OCI-LY7 (cell line): ENCODE data around the gene TMEM178B. TPM values are rescaled to one million over a fixed set of nuclear protein-coding genes. Genes with fewer than 3 reads are reported as not detected.
A peak's percentile ranks its signal among the peaks of the same experiment; 100 is the strongest.

Experiments
- Bru-seq: library from RNA; stranded (reverse); fragments of 400-500 nt; gene quantifications from one replicate; lab custom pipeline; 2021; lab: Mats Ljungman, UMichigan
- BruChase-seq, 2 experiments: library from RNA; stranded (reverse); fragments of 400-500 nt; gene quantifications; one replicate each; lab custom pipeline; 2021; lab: Mats Ljungman, UMichigan
- BruUV-seq: library from RNA; stranded (reverse); fragments of 400-500 nt; replicated peaks from 2 replicates; lab custom pipeline; 2021; lab: Mats Ljungman, UMichigan
- CTCF ChIA-PET: fragments of 300-600 bp; sonication (Branson Sonifier 250); formaldehyde crosslinking; loops from one replicate; lab custom pipeline; 2022; ENCODE audit warnings: antibody characterized with exemption; ENCODE audit not compliant: unreplicated experiment; lab: Charles Lee
- POLR2A ChIA-PET: fragments of 300-600 bp; sonication (Branson Sonifier 250); formaldehyde crosslinking; loops from one replicate; lab custom pipeline; 2022; ENCODE audit warnings: antibody characterized with exemption; lab: Charles Lee
- DNase-seq: peaks from one replicate; pipeline ENCODE4 v3.0.0-alpha.2; 2015; ENCODE audit warnings: low spot score
- H2AFZ ChIP-seq: fragments of 200-600 bp; sonication (generic), shearing (Covaris generic); 2 replicates; pipeline ENCODE4 v1.6.1; 2014; ENCODE audit warnings: mild to moderate bottlenecking, antibody characterized with exemption, low read length, moderate library complexity
- H3K27ac ChIP-seq: fragments of 200-600 bp; sonication (generic); 2 replicates; pipeline ENCODE4 v1.5.1; 2014; ENCODE audit warnings: mixed run types, low read depth, mild to moderate bottlenecking, moderate library complexity, low read length, inconsistent platforms; ENCODE audit not compliant: poor library complexity, severe bottlenecking
- H3K36me3 ChIP-seq: fragments of 200-600 bp; sonication (generic); 2 replicates; pipeline ENCODE4 v1.6.1; 2014; ENCODE audit warnings: mild to moderate bottlenecking, antibody characterized with exemption, low read length, moderate library complexity, mixed read lengths; ENCODE audit not compliant: insufficient read depth
- H3K4me1 ChIP-seq: fragments of 200-600 bp; sonication (generic); 2 replicates; pipeline ENCODE4 v1.5.1; 2014; ENCODE audit warnings: mild to moderate bottlenecking, low read length; ENCODE audit not compliant: insufficient read depth, poor library complexity, severe bottlenecking
- H3K4me2 ChIP-seq: fragments of 200-600 bp; sonication (generic); 2 replicates; pipeline ENCODE4 v1.6.1; 2014; ENCODE audit warnings: mild to moderate bottlenecking, low read length
- H3K4me3 ChIP-seq: fragments of 200-600 bp; sonication (generic); 2 replicates; pipeline ENCODE4 v1.5.1; 2014; ENCODE audit warnings: mild to moderate bottlenecking, low read depth, low read length; ENCODE audit not compliant: poor library complexity, severe bottlenecking
- H3K79me2 ChIP-seq: fragments of 200-600 bp; sonication (generic); 2 replicates; pipeline ENCODE4 v1.6.1; 2016; ENCODE audit warnings: low read depth, mild to moderate bottlenecking, low read length, moderate library complexity, mixed read lengths; ENCODE audit not compliant: insufficient read depth
- H3K9me2 ChIP-seq: fragments of 200-600 bp; sonication (generic); 2 replicates; pipeline ENCODE4 v1.6.1; 2016; ENCODE audit warnings: mild to moderate bottlenecking, low read length, mixed read lengths; ENCODE audit not compliant: insufficient read depth
- H3K9me3 ChIP-seq: fragments of 200-600 bp; sonication (generic); 2 replicates; pipeline ENCODE4 v1.6.1; 2014; ENCODE audit warnings: mild to moderate bottlenecking, mixed run types, low read length, mixed read lengths
- H4K20me1 ChIP-seq: fragments of 200-600 bp; sonication (generic); 2 replicates; pipeline ENCODE4 v1.6.1; 2014; ENCODE audit warnings: mild to moderate bottlenecking, antibody characterized with exemption, low read length, moderate library complexity, mixed read lengths; ENCODE audit not compliant: insufficient read depth
- CTCF ChIP-seq: fragments of 200-600 bp; sonication (generic); conservative IDR thresholded peaks from 2 replicates; pipeline ENCODE4 v1.5.1; 2014; ENCODE audit warnings: mild to moderate bottlenecking, antibody characterized with exemption, low read length, moderate library complexity, mixed read lengths
- EZH2phosphoT487 ChIP-seq: fragments of 200-600 bp; sonication (generic); IDR thresholded peaks from 2 replicates; pipeline ENCODE4 v1.6.1; 2018; ENCODE audit warnings: low read depth, borderline replicate concordance, mild to moderate bottlenecking, mixed run types, antibody characterized with exemption, low read length, moderate library complexity, mixed read lengths
- intact Hi-C: fragments of 100-400 bp; cut with micrococcal nuclease; formaldehyde crosslinking; loops from one replicate; pipeline ENCODE4 v1.10.0; 2022; ENCODE audit not compliant: unreplicated experiment
- long read RNA-seq: library from polyadenylated mRNA; stranded (forward); transcript quantifications from one replicate; pipeline ENCODE4 v2.0.0, GENCODE V29; 2022
- total RNA-seq, 2 experiments: library from RNA; depleted of rRNA in 1 of 2; stranded (reverse); fragments of >200 nt in 1 of 2; shearing (Covaris generic) in 1 of 2; gene quantifications; 2 replicates each; pipeline ENCODE4 v1.2.3, GENCODE V29; 2014 to 2022

The TMEM178B gene
- not detected in 2 replicates for total RNA-seq (2014; rRNA removed; shearing (Covaris generic))
- total RNA-seq (2022): not detected in 2 replicates
- Bru-seq, nascent RNA: percentile 6 among the genes with signal in this experiment
- BruChase-seq, experiment 1, labeled RNA remaining after a 6-hour chase: percentile 11 among the genes with signal in this experiment
- percentile 8 among the genes with signal in this experiment for BruChase-seq, experiment 2, labeled RNA remaining after a 2-hour chase
- long read RNA-seq: 0 reads

DNA sequence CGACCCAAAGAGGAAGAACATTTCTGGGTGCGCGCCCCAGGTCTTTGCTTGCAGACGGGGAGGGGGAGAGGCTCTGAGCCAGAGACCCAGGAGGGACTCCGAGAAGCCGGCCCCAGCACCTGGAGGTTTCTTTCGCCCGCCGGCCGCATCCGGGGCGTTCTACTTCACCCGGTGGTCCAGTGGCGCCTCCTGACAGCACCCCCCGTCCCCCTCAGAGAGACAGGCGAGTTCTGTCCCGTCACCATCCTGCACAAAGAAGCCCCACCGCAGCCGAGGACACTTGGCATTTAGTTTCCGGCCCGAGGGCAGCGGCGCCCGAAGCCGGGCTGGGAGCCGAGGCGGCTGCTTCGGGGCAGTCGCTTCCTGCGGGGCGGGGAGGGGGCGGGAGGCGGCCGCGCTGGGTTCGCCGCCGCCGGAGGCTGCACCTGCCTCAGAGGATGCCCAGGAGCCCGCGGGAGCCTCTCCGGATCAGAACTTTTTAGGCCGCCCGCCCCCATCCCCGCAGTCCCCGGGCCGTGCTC is at the start of gene TMEM178B:
Gene TMEM178B (plus strand): TSS at position 424 of the 521 bp plus-strand sequence.
- intact Hi-C loops: loop anchor here (5.0 kb wide), 1 partner anchor 459 kb away; no protein-coding TSS in a partner anchor
- POLR2A ChIA-PET: no interaction called here

DNA sequence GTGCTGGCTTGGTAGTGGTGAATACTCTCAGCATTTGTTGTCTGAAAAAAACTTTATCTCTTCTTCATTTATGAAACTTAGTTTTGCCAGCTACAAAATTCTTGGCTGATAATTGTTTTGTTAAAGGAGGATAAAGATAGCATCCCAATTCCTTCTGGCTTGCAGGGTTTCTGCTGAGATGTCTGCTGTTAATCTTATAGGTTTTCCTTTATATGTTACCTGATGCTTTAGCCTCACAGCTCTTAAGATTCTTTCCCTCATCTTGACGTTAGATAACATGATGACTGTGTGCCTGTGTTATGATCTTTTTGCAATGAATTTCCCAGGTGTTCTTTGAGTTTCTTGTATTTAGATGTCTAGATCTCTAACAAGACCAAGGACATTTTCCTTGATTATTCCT is 49.2 kb upstream of the TMEM178B start:
- Histone ChIP-seq H3K27ac (no peak overlapping the region), H3K4me2 (no peak overlapping the region), H3K9me3 (peaks cover 12% of the 10 kb centered on the region), H3K36me3 (no peaks in the 10 kb centered on the region), H3K79me2 (no peaks in the 10 kb centered on the region), H4K20me1 (no peaks in the 10 kb centered on the region), H3K4me3 (no peak overlapping the region), H2AFZ (no peak overlapping the region), H3K9me2 (no peaks in the 10 kb centered on the region; the same call in 1 of the 2 replicates), H3K4me1 (no peaks in the 10 kb centered on the region)
- ChIA-PET CTCF (no interaction called here), POLR2A (no interaction called here)
- no peak for TF ChIP-seq CTCF
- TF ChIP-seq EZH2phosphoT487: no peak
- intact Hi-C loops: no loop called here
- no TSS peak for BruUV-seq
- DNase-seq: no peak

More for the DNA sequence above, at the start of gene TMEM178B:
- Histone ChIP-seq H3K9me2 (no peaks in the 10 kb centered on the region), H2AFZ (no peak within 1 kb of the TSS), H3K9me3 (no peaks in the 10 kb centered on the region), H4K20me1 (no peaks in the 10 kb centered on the region), H3K36me3 (no peaks in the 10 kb centered on the region), H3K79me2 (no peaks in the 10 kb centered on the region), H3K4me3 (no peak within 1 kb of the TSS), H3K4me1 (no peaks in the 10 kb centered on the region), H3K27ac (no peak within 1 kb of the TSS), H3K4me2 (no peak within 1 kb of the TSS)
- TF ChIP-seq EZH2phosphoT487 (no peak), CTCF (no peak)
- BruUV-seq: no TSS peak
- CTCF ChIA-PET: no interaction called here
- DNase-seq: no peak

GRCh38 chr7:141027043-141027442 is 46.8 kb upstream of the TMEM178B start:
- Histone ChIP-seq H3K4me1 (no peaks in the 10 kb centered on the region), H3K4me3 (no peak overlapping the region), H3K9me3 (peaks cover 12% of the 10 kb centered on the region), H3K4me2 (no peak overlapping the region), H3K27ac (no peak overlapping the region), H2AFZ (no peak overlapping the region), H3K79me2 (no peaks in the 10 kb centered on the region), H3K9me2 (no peaks in the 10 kb centered on the region; the same call in 1 of the 2 replicates), H3K36me3 (no peaks in the 10 kb centered on the region), H4K20me1 (no peaks in the 10 kb centered on the region)
- POLR2A ChIA-PET: interaction anchor here (0.5 kb wide), 1 partner anchor 307 kb away, joined by 3 read pairs; no protein-coding TSS in a partner anchor
- no TSS peak for BruUV-seq
- no peak for DNase-seq
- TF ChIP-seq CTCF (no peak), EZH2phosphoT487 (no peak)
- intact Hi-C loops: no loop called here
- CTCF ChIA-PET: no interaction called here
